Stomach smooth muscle (tissue), 2 donors: ENCODE measurements around the gene STARD8.
"Not testable (repeated sequence)": the region's sequence is repeated elsewhere in the genome, so short reads cannot be mapped to it uniquely, and the experiment has no call there.

Source experiments
- H3K27ac ChIP-seq: one replicate; pipeline ENCODE4 v1.7.0; 2013; ENCODE audit warnings: mild to moderate bottlenecking, low read length, inconsistent platforms
- H3K27me3 ChIP-seq, 2 donors: one replicate each; pipeline ENCODE4 v1.7.0; 2013; ENCODE audit warnings: low read length in 2 of 2; ENCODE audit not compliant: insufficient read depth in 2 of 2, control insufficient read depth in 1 of 2
- H3K36me3 ChIP-seq, 2 donors: one replicate each; pipeline ENCODE4 v1.7.0; 2013; ENCODE audit warnings: low read length in 2 of 2; ENCODE audit not compliant: control insufficient read depth in 2 of 2, insufficient read depth in 2 of 2
- H3K4me1 ChIP-seq: one replicate; pipeline ENCODE4 v1.7.0; 2013; ENCODE audit warnings: low read length; ENCODE audit not compliant: control insufficient read depth, insufficient read depth
- H3K4me3 ChIP-seq, 2 donors: one replicate each; pipeline ENCODE4 v1.7.0; 2013; ENCODE audit warnings: low read length in 2 of 2
- H3K9ac ChIP-seq, 2 donors: one replicate each; pipeline ENCODE4 v1.7.0; 2013; ENCODE audit warnings: low read length in 2 of 2, mild to moderate bottlenecking in 1 of 2
- H3K9me3 ChIP-seq, 2 donors: one replicate each; pipeline ENCODE4 v1.7.0; 2013; ENCODE audit warnings: low read length in 2 of 2; ENCODE audit not compliant: control insufficient read depth in 2 of 2
- donor health status: healthy.
- donor health status: Pancreatic carcinoma.

Gene STARD8

DNA sequence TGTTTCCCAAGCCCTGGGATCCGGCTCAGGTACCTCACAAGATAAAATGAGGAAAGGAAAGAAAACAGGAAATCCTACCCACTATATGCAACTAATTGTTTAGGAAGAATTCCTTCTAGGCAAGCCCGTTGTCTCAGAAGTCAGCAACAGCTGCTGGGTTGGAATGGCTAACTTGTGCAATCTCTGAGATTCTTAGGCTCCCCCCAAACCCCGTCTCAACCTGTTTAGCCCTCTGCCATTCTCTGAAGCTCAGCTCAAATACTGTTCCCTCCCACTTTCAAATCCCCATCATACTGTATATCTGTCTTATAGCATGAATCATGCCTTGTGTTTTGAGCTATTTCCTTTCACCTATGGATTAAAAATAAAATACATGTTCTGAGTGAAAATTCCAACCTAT lies 28.9 kb downstream of the STARD8 start:
- no peak overlapping the region for H3K4me3 ChIP-seq
- no peak overlapping the region for H3K27ac ChIP-seq
- peaks cover 0 to 10% of the 10 kb centered on the region in 2 donors for H3K27me3 ChIP-seq
- H3K36me3 ChIP-seq, result no peaks in the 10 kb centered on the region
- no peaks in the 10 kb centered on the region for H3K9me3 ChIP-seq
- no peak overlapping the region for H3K9ac ChIP-seq
- no peaks in the 10 kb centered on the region for H3K4me1 ChIP-seq

GRCh38 chrX:68677998-68678397 lies 30.5 kb downstream of the STARD8 start:
- Histone ChIP-seq H3K9ac (no peak overlapping the region), H3K27ac (no peak overlapping the region), H3K27me3 (peaks cover 0 to 7% of the 10 kb centered on the region in 2 donors), H3K4me3 (no peak overlapping the region), H3K9me3 (no peaks in the 10 kb centered on the region), H3K36me3 (no peaks in the 10 kb centered on the region), H3K4me1 (no peaks in the 10 kb centered on the region)

DNA sequence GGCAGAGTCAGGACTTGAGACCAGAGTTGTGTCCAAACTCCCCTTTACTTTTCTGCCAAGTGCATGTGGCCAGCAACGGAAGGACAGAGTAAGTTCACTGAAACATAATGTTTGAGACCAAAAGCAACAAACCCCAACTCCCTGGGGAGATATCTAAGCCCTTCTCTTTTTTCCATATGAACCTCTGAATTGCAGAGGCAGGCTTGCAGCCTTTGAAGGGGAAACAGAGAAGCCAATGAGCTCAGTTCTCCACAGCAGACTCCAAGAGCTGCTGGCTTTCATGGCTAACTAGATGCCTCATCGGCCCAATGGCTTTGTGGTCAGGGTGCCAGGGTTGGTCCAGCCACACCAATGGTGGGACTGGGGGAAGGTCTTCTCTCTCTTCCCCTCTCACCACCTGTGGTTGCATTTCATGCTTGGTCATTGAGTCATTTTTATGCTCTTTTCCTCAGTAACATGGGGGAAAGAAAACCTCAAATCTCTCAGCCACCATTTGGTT lies 34.0 kb downstream of the STARD8 start:
- no peaks in the 10 kb centered on the region for H3K36me3 ChIP-seq
- no peaks in the 10 kb centered on the region for H3K9me3 ChIP-seq
- no peak overlapping the region for H3K9ac ChIP-seq
- H3K27ac ChIP-seq, result no peak overlapping the region
- no peak overlapping the region for H3K4me3 ChIP-seq
- peaks cover 4% of the 10 kb centered on the region for H3K4me1 ChIP-seq
- H3K27me3 ChIP-seq, result peaks cover 5 to 12% of the 10 kb centered on the region in 2 donors

DNA sequence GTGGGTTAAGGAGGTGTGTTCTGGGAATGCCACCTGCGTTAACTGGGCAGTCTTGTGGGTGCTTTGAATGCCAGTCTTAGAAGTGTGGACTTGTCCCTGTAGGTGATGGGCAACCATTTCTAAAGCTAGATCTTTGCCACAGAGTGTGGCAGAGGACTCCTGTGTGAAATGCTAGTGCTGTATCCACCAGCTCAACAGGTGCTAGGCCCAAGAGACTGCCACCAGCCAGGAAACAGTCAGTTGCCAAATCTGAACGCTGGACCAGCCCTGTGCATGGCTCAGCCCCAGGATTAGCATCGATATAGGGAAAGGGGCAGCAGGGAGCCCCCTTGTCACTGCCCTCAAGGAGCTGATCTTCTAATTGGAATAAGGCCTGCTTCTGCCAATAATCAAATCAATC lies 35.3 kb downstream of the STARD8 start:
- Histone ChIP-seq H3K4me1 (peaks cover 8% of the 10 kb centered on the region), H3K9ac (no peak overlapping the region), H3K4me3 (no peak overlapping the region), H3K27me3 (peaks cover 5 to 14% of the 10 kb centered on the region in 2 donors), H3K36me3 (no peaks in the 10 kb centered on the region), H3K27ac (no peak overlapping the region), H3K9me3 (no peaks in the 10 kb centered on the region)

- H3K9ac ChIP-seq, result no peak overlapping the region
- no peak overlapping the region for H3K4me3 ChIP-seq
- H3K9me3 ChIP-seq, result no peaks in the 10 kb centered on the region
- H3K27me3 ChIP-seq, result peaks cover 5 to 16% of the 10 kb centered on the region in 2 donors
- H3K4me1 ChIP-seq, result peaks cover 8% of the 10 kb centered on the region
- H3K36me3 ChIP-seq, result no peaks in the 10 kb centered on the region
- no peak overlapping the region for H3K27ac ChIP-seq
These were observed 36.1 kb downstream of the STARD8 start for GRCh38 chrX:68683580-68683979.

GRCh38 chrX:68684291-68684918 lies 36.9 kb downstream of the STARD8 start:
- H3K4me1 ChIP-seq, result peaks cover 8% of the 10 kb centered on the region
- no peaks in the 10 kb centered on the region for H3K9me3 ChIP-seq
- H3K9ac ChIP-seq, result no peak overlapping the region
- peaks cover 5 to 18% of the 10 kb centered on the region in 2 donors for H3K27me3 ChIP-seq
- no peak overlapping the region for H3K27ac ChIP-seq
- no peaks in the 10 kb centered on the region for H3K36me3 ChIP-seq
- H3K4me3 ChIP-seq, result no peak overlapping the region

GRCh38 chrX:68684919-68685304 lies 37.4 kb downstream of the STARD8 start:
- Histone ChIP-seq H3K4me1 (peaks cover 8% of the 10 kb centered on the region), H3K36me3 (no peaks in the 10 kb centered on the region), H3K4me3 (no peak overlapping the region), H3K27ac (no peak overlapping the region), H3K27me3 (peaks cover 5 to 19% of the 10 kb centered on the region in 2 donors), H3K9ac (no peak overlapping the region), H3K9me3 (no peaks in the 10 kb centered on the region)

DNA sequence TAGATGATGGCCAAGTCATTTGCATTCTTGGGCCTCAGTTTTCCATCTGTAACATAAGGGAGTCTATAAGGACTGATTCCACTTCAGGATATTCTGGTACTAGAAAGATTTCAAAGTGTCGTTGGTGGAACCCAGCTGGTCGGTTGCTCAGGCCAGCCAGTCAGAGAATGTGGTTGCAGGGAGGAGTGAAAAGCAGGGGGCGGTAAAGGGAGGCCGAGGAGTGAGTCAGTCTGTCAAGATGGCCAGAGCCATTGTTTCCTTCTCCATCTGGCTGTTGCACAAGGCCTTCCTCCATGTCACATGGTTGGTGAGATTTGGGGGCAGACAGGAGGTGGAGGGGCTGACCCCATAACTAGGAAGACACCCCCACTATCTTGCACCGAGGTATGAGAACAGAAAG lies 38.2 kb downstream of the STARD8 start:
- peak overlapping the region in 1 of 2 donors; percentile 35 for H3K4me3 ChIP-seq
- no peak overlapping the region for H3K9ac ChIP-seq
- peaks cover 8% of the 10 kb centered on the region for H3K4me1 ChIP-seq

DNA sequence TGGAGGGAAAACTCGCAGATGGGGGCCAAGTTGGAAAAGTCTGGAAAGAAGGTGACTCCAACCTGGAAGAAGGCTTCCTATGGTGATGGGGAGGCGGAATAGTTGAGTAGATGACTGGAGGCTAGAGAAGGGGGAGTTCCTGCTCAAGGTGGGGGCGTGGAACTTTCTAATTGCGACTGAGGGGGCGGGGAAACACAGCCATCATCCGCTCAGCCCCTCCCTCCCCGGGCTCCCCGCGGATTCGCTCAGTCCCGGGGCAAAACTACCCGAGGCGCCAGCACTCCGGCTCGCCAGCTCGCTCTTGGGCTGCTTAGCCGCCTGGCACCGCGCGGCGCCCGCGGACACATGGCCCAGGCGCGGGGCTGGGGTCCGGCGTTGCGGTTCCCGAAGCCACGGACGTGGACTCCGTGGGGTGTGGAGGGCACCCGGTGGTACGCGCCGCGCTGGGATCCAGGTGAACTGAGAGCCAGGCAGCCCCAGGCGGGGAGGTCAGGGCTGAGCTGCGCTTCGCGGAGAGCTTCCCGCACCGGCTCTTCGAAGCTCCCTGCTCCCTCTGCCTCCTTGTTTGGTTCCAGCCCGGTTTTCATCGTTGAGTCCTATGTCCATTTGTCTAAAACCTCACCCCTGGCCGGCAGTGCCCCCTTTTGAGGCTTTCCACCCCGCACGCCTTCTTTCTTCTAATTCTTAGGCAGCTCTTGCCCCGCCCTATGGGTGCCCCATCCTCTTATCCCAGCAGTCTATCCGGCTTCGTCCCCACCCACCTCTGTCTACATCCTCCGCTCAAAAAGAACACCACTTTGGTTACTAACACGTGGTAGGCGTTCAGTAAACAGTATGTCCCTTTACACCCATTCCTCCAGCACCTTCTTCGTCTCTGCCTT lies 38.9 kb downstream of the STARD8 start:
- Histone ChIP-seq H3K27me3 (peaks cover 5 to 21% of the 10 kb centered on the region in 2 donors), H3K4me3 (peak overlapping the region in 1 of 2 donors; percentile 35), H3K27ac (no peak overlapping the region), H3K4me1 (peaks cover 8% of the 10 kb centered on the region), H3K9me3 (no peaks in the 10 kb centered on the region), H3K36me3 (no peaks in the 10 kb centered on the region), H3K9ac (no peak overlapping the region)

More for the DNA sequence above, 38.2 kb downstream of the STARD8 start:
- Histone ChIP-seq H3K36me3 (no peaks in the 10 kb centered on the region), H3K9me3 (no peaks in the 10 kb centered on the region), H3K27ac (no peak overlapping the region), H3K27me3 (peaks cover 5 to 19% of the 10 kb centered on the region in 2 donors)

DNA sequence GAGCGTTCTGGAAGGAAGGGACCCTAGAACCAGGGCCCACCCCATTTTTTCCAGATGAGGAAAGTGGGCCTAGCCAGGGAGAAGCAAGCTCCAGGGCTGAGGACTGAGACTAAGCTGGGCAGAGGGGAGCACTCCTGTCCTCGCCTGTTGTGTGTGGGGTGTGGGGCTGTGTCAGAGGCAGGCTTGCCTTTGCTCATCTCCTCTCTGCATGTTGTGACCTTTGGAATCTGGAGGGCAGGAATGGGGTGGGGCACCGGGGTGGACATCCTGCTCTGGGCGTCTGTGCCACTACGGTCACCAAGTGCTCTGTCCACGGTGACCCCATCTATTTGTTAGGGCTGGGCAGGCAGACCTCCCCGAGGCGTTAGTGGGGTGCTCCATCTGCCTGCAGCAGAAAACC lies 41.5 kb downstream of the STARD8 start:
- Histone ChIP-seq H3K4me1 (peaks cover 18% of the 10 kb centered on the region), H3K27me3 (peaks cover 4 to 24% of the 10 kb centered on the region in 2 donors)

More for the DNA sequence above, 41.5 kb downstream of the STARD8 start:
- H3K9ac ChIP-seq, H3K36me3 ChIP-seq, H3K27ac ChIP-seq, H3K9me3 ChIP-seq, H3K4me3 ChIP-seq: not testable (repeated sequence)
